GM19099 (cell line): ENCODE results near the gene NHEJ1.

Experiments used
- POLR2A ChIP-seq: IDR thresholded peaks from 3 replicates; pipeline ENCODE4 v1.6.1; 2011; ENCODE audit warnings: low read depth; ENCODE audit not compliant: insufficient read length; ENCODE audit errors: extremely low read depth

The NHEJ1 gene

DNA sequence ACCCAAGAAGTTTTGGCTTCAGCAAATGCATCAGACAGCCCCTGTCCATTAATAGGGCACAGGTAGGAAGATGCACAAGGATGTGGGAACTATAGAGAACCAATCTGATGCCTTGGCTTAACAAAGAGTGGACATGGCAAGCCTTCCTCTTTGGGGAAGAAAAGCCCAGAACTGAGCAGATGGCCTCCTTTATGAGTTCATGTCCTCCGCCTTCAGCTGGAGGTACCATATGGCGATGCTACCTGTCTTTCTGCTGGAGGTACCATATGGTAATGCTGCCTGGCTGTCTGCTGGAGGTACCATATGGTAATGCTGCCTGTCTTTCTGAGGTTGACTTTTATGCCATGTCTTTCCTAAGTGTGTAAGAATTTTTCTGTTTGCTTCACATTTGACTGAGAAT, 23.5 kb upstream of the NHEJ1 start:
- no peak for TF ChIP-seq POLR2A

DNA sequence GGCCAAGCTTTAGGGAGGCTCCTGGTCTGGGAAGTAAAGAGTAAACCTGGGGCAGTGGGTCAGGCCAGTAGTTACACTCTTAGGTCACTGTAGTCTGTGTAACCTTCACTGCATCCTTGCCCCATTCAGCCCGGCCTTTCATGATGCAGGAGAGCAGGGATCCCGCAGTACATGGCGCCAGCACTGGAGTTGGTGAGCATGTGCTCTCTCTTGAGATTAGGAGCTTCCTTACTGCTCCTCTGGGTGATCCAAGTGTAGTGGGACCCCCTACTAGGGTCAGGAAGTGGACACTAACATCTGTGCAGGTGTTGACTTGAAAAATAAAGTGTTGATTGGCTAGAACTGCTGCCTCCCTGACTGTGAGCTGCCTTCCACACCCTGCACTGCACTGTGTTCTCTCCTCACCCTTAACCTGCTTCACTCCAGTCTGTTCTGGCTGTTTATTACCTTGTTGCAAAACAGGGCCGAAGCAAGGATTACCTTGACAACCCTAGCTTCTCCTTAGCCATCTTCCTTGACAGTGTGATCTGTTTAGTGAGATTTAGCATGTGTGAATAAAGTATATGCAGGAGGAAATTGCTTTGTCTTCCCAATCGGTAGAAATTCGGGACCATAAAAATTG, 22.6 kb upstream of the NHEJ1 start:
- TF ChIP-seq POLR2A = no peak

DNA sequence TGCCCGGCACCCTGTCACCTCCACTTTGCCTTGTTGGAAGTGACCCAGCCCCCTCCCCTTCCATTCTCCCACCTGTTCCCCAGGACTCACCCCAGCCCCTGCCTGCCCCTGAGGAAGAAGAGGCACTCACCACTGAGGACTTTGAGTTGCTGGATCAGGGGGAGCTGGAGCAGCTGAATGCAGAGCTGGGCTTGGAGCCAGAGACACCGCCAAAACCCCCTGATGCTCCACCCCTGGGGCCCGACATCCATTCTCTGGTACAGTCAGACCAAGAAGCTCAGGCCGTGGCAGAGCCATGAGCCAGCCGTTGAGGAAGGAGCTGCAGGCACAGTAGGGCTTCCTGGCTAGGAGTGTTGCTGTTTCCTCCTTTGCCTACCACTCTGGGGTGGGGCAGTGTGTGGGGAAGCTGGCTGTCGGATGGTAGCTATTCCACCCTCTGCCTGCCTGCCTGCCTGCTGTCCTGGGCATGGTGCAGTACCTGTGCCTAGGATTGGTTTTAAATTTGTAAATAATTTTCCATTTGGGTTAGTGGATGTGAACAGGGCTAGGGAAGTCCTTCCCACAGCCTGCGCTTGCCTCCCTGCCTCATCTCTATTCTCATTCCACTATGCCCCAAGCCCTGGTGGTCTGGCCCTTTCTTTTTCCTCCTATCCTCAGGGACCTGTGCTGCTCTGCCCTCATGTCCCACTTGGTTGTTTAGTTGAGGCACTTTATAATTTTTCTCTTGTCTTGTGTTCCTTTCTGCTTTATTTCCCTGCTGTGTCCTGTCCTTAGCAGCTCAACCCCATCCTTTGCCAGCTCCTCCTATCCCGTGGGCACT, 21.9 kb upstream of the NHEJ1 start:
- no peak for TF ChIP-seq POLR2A

DNA sequence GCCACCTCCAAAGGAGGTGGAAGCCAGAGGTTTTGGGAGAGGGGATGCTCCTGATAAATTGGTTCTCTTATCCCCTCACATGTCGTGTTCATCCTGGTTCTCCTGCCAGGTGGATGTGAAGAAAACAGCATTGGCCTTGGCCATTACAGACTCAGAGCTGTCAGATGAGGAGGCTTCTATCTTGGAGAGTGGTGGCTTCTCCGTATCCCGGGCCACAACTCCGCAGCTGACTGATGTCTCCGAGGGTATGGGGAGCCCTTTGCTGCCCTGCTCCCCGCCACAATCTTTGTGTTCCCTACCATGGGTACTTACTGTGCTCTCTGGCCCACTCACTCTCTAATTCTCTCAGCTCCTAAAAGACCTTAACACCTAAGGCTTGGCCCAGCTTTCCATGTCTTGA, 20.9 kb upstream of the NHEJ1 start:
- no peak for TF ChIP-seq POLR2A

DNA sequence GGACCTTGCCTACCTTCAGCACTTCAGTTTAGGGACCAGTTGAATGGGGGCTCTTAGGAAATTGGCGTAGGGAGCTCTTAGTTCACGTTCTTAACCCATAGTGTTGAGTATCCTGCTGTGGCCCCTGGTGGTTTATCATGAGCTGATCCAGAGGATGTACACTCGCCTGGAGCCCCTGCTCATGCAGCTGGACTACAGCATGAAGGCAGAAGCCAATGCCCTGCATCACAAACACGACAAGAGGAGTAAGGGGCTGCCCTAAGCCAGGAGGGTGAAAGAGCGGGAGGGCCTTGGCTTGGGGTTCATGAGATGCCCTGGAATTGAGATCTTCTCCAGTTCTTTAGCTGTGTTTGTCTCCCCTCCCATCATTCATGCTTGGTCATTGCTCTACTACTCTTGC, 20.3 kb upstream of the NHEJ1 start:
- no peak for TF ChIP-seq POLR2A

DNA sequence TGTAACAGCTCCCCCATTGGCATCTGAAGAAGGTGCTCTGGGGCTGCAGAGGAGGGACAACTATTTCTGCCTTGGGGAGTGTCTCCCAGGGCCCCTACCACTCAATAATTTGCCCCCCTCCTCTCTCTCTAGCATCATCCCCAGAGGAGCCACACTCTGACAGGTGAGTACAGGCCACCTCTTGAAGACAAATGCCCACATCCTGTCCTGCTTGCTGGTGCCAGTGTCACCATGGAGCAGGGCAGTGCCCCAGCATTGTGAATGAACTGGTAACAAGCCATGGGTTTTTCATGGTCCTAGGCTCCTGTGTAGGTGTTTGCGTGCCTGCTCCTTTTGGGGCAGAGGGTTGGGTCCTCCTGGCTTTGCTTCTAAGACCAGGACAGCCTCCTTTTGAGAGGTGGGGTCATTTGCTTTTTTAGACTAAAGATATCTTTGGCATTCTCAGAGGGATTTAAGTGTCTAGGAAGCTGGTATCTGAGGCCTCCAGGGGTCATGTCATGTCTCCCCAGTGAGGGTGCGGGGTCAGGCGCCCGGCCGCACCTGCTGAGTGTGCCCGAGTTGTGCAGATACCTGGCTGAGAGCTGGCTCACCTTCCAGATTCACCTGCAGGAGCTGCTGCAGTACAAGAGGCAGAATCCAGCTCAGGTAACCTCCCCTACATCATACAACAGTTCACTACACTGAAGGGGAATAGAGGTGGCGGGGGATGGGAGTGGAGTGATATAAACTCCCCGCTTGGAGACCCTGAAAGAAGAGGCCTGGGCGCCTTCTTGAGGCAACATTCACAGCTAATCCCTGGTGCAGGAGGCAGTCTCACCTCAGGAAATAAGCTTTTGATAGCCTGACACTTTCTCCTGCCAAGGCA, 19.2 kb upstream of the NHEJ1 start:
- TF ChIP-seq POLR2A = no peak

DNA sequence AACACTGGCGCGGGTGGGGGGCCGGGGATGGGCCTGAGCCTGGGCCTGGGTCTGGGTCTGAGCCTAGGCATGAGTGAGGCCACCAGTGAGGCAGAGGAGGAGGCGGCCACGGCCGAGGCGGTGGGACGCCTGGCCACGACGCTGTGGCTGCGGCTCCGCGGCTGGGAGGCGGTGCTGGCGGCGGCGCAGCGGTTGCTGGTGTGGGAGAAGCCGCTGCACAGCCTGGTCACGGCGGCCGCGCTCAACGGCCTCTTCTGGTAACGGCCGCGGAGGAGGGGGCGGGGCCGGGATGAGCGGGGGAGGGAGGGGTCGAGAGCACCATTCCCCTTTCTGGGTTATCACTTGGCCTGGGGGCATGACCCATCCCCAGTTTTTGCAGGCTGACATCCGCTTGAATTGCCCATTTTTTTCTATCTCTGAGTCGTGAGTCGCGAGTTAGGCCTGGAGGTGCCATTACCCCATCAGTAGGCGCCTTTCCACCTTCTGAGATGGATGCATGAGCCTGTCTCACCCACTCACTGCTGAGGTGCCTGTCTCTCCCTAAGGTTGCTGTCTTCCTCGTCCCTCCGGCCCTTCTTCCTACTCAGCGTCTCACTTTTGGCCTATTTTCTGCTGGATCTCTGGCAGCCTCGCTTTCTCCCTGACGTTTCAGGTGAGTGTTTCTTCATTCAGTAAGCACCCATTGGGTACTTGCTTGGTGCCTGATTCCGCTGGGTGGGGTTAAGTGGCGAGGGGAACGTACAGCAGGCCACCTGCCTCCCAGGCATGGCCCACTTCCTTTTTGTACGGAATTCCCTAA, 18.0 kb upstream of the NHEJ1 start:
- TF ChIP-seq POLR2A = no peak

DNA sequence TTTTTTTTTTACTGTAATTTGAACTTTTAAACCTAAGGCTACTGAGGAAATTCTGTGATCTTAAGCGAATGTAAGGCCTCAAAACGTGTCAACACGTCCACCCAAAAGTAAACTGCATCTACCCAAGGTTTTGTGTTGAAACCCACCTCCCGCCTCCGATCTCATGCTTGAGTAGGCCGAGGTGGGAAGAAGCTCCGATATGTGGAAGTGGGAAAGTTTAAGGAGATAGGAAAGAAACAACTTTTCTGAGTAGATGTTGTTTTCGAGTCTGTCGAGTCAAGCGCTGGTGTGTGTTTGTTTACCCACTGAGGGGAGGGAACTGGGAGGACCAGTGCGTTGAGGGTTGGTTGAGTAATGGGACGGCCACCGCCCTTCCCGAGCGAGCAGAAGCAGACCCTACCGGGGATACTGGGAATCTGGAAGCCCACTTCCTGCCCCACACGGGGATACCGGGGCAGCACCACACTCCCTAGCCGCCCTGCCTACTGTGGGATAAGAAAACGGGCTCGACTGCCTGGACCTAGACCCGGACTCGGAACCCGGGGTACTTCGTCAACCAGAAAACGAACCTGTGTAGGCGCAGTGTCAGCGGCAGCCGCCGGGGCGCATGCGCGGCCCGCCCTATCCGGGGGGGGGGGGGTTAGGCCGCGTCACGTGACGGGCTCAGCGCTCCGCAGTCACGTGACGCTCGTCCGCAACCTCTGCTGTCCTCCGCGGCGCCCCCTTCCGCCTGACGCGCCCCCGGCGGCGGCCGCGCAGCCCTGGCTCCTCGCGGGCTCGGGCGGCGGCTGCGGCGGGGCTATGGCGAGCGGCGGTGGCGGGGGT, 17.1 kb upstream of the NHEJ1 start, which contains the start of gene RETREG2:
RETREG2 (plus strand) TSS at position 724 of the 825 bp plus-strand sequence; CDS start at position 802, 78 bp downstream.
- peak; percentile 94 for TF ChIP-seq POLR2A

DNA sequence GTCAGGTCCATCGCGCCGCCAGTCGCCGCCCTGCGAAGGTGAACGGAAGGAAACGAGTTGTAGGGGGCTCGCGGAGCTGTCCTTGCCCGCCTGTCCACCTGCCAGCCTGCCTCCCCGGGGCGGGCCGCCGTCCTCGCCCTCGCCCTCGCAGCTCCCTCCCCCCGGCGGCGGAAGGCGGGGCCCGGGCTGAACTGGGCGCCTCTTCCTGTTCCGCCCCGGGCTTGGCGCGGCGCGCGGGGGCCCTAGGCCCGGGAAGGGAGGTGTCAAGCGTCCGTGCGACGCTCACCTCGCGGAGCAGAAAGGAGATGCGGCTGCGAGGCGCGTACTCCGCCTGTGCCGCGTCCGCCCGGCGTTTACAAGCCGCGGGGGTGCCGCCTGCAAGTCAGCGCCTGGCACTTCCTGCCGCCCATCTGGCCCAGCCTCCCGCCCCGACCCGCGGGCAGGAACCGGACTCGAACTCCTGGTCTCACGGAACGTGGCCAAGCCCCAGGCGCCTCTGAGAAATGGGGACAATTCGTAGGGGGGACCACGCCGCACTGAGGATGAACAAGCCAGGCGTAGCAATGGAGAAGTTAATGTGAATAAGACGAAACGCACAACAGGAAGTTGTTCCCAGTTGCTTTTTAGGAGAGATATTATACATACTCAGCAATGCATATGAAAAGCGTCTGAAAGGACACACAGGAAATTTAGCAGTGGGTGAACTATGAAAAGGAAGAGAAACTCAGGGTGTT, 16.4 kb upstream of the NHEJ1 start, which contains the start of gene CNPPD1:
CNPPD1 (minus strand) TSS at position 108 of the 734 bp plus-strand sequence; CDS start at position 11, 97 bp downstream.
- TF ChIP-seq POLR2A = peak; percentile 88

DNA sequence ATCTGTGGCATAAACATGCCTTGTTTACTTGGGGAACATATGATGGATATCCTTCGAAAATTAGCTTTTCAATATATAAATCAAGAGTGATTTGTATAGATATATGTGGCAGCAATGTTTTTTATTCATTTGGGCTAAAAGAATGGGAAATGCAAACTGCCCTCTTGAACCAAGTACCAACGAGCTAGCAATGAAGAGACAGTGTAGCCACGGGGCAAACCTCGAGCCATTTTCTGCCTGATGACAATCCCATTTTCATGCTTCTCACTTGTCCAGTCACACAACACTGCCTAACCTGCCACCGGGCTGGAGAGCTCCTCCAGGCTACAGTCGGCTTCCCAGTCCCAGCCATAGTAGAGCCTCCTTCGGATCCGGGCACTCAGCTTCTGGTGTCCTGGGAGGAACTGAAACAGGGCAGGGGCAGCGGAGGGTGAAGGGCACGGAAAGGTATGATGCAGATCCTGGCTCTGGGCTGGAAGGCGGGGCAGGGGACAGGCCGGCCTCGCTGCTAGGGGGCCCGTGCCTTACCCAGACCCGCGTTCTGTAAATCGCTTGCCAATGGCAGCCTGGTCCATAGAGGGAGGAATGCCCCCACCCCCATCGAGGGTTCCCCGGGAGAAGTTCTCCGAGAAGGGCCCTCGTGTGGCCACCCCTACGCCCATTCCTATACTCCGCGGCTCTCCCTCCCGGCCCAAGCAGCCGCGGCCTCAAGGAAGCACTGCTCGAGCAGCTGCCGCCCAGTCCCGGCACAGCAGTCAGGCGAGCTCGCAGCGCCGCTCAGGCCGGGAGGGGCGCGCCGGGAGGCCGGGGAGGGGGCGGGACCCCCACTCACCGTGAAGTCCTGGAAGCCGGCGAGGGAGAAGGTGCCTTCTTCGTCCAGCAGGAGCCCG, 15.6 kb upstream of the NHEJ1 start:
- TF ChIP-seq POLR2A = no peak

DNA sequence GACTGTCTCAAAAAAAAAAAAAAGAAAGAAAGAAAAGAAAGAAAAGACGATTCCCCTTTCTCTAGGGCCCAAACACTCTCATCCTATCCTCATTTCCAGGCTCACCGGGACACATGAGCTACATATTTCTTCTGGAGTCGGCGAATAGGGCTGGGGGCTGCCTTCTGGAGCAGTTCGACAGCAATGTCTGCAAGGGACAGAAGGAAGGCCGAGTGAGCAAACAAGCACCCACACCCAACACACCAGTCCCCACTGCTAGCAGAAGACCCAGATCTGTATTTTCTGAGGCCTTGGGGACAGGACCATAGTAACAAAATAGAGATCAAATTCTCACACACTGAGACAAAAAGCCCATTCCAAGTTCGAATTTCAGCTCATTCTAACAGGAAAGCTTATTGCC, 14.9 kb upstream of the NHEJ1 start:
- TF ChIP-seq POLR2A = no peak

DNA sequence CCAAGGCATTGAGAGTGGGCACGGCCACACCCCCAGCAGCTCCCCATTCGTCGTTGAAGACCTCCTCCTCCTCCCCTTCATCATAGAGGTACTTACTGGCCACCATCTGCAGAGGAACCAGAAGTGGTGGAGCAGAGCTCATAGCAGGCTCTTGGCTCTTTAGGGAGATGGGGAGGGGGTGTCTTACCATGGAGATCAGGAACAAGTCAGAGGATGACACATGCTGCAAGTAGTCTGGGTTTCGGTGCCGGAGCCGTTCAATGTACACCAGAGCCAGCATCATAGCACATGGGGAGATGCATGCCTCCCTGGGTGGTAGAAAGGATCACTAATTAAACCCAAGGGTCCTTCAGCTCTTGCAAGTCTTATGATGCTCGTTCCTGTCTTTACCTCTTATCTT, 14.2 kb upstream of the NHEJ1 start:
- no peak for TF ChIP-seq POLR2A

DNA sequence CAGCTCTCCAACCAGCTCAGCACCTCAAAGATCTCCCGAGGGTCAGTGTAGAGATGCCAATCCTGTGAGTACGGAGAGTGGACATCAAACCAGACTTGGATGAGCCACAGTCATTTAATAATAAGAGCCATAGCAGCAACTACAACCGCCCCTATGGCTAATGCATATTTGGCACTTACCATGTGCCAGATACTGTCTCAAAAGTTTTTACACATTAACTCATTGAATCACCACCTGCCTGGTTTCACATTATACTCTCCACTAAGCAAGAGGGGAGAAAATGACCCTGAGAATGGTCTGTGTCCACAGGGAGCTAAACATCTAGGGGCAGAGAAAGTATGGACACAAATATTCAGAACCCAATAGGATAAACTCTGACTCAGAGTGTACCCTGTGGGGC, 13.5 kb upstream of the NHEJ1 start:
- TF ChIP-seq POLR2A = no peak

DNA sequence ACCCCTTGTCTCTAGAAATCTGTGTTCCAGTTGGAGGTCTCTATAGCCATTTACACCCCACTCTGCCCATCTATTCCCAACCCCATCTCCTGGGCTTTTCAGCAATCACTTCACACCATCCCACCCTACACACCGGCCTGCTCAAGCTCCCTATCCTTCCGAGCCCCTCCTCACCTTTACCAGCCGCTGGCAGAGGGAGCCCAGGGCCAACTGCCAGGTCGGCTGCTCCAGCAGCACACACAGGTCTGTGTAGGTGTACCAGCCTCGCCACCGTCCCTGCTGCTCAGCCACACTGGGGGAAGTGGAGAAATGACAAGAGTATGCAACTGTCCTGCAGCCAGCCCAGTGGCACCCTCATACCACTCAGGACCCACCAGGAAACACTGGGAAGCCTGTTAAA, 12.6 kb upstream of the NHEJ1 start:
- no peak for TF ChIP-seq POLR2A
